ENCODE data around the gene CD58.

Gene CD58

GRCh38 chr1:116570358-116571214 is at the start of gene CD58 (continued):
- TF ChIP-seq ZNF302 (tag by site-specific recombination; IDR thresholded peaks at IDR 0.05; ENCODE audit: low read depth) (no peak), ZBTB7A (tag by site-specific recombination; IDR thresholded peaks at IDR 0.05; ENCODE audit: low read depth) (peak; percentile 63), ZNF791 (tag by site-specific recombination; IDR thresholded peaks at IDR 0.05) (no peak), GFI1B (tag by site-specific recombination; IDR thresholded peaks at IDR 0.05) (0 out of 2 replicates have a peak, but pooled peaks have one; percentile 17), ZNF133 (tag by site-specific recombination; IDR thresholded peaks at IDR 0.05) (no peak), ZNF239 (tag by site-specific recombination; IDR thresholded peaks at IDR 0.05) (no peak), ZBTB11 (tag by site-specific recombination; conservative IDR thresholded peaks at IDR 0.05; ENCODE audit: low read depth) (peak; percentile 76; the same call in 1 of the 2 replicates), PRDM6 (tag by site-specific recombination; IDR thresholded peaks at IDR 0.05) (no peak), YY2 (tag by site-specific recombination; IDR thresholded peaks at IDR 0.05) (no peak), ZIC2 (tag by site-specific recombination; IDR thresholded peaks at IDR 0.05) (peak; percentile 63), ZNF121 (tag by site-specific recombination; IDR thresholded peaks at IDR 0.05) (no peak), INSM2 (tag by site-specific recombination; IDR thresholded peaks at IDR 0.05) (no peak), ZNF792 (tag by site-specific recombination; IDR thresholded peaks at IDR 0.05) (no peak), ZNF548 (tag by site-specific recombination; IDR thresholded peaks at IDR 0.05) (no peak), ZNF266 (tag by site-specific recombination; IDR thresholded peaks at IDR 0.05; ENCODE audit: low read depth) (no peak), ZNF626 (tag by site-specific recombination; IDR thresholded peaks at IDR 0.05) (no peak), SCRT2 (tag by site-specific recombination; IDR thresholded peaks at IDR 0.05) (no peak), GLI4 (tag by site-specific recombination; IDR thresholded peaks at IDR 0.05) (no peak), ZSCAN30 (tag by site-specific recombination; IDR thresholded peaks at IDR 0.05) (peak; percentile 56; the same call in 1 of the 2 replicates), ZNF157 (tag by site-specific recombination; IDR thresholded peaks at IDR 0.05) (no peak), KLF16 (tag by site-specific recombination; IDR thresholded peaks at IDR 0.05) (no peak), ZNF843 (tag by site-specific recombination; IDR thresholded peaks at IDR 0.05) (peak; percentile 40; the same call in 1 of the 2 replicates), ZNF664 (tag by site-specific recombination; IDR thresholded peaks at IDR 0.05) (no peak), SP2 (tag by site-specific recombination; IDR thresholded peaks at IDR 0.05) (peak; percentile 94), TSHZ1 (tag by site-specific recombination; IDR thresholded peaks at IDR 0.05; ENCODE audit: borderline replicate concordance) (peak; percentile 5; the same call in 1 of the 2 replicates), ZNF473 (tag by site-specific recombination; IDR thresholded peaks at IDR 0.05) (no peak), ZNF19 (tag by site-specific recombination; IDR thresholded peaks at IDR 0.05; ENCODE audit: low read depth) (no peak), OSR2 (tag by site-specific recombination; IDR thresholded peaks at IDR 0.05) (no peak), ZBTB26 (tag by site-specific recombination; optimal IDR thresholded peaks at IDR 0.05) (peak; percentile 92), RBAK (tag by site-specific recombination; IDR thresholded peaks at IDR 0.05) (no peak)

Measured in HEK293 (cell line).